NCI-H1417 (cell line): ENCODE data around the gene DEFB119.
"Not testable (repeated sequence)": the region's sequence is repeated elsewhere in the genome, so short reads cannot be mapped to it uniquely, and the experiment has no call there.

Experiments
- DNase-seq, 3 experiments: peaks; one replicate each; lab custom pipeline; 2025; lab: John Stamatoyannopoulos, UW

Gene DEFB119

GRCh38 chr20:31390490-31390889 is at the start of gene DEFB119:
TSS of gene DEFB119 (minus strand) at chr20:31390590. CDS start at chr20:31390483, 107 bp downstream.
- no peak for DNase-seq

- no peak for DNase-seq
Observed at GRCh38 chr20:31430568-31431115, 40.3 kb upstream of the DEFB119 start.

GRCh38 chr20:31427576-31427975 is 37.2 kb upstream of the DEFB119 start:
- DNase-seq: not testable (repeated sequence)

GRCh38 chr20:31426891-31427551 is 36.6 kb upstream of the DEFB119 start:
- not testable (repeated sequence) for DNase-seq

- no peak for DNase-seq
Observed at GRCh38 chr20:31425797-31426196, 35.4 kb upstream of the DEFB119 start.

- no peak for DNase-seq
Observed at GRCh38 chr20:31418307-31418706, 27.9 kb upstream of the DEFB119 start.

GRCh38 chr20:31415653-31416052 is 25.3 kb upstream of the DEFB119 start:
- no peak for DNase-seq

- DNase-seq: no peak
Observed at GRCh38 chr20:31414381-31414780, 24.0 kb upstream of the DEFB119 start.

GRCh38 chr20:31410011-31410410 is 19.6 kb upstream of the DEFB119 start:
- no peak for DNase-seq

- DNase-seq: no peak
Observed at GRCh38 chr20:31406115-31406514, 15.7 kb upstream of the DEFB119 start, which contains the start of gene DEFB121. TSS of gene DEFB121 (minus strand) at chr20:31406215. CDS start at chr20:31406152, 63 bp downstream.

GRCh38 chr20:31403886-31404285 is 13.5 kb upstream of the DEFB119 start:
- no peak for DNase-seq

GRCh38 chr20:31394900-31395299 is 4.5 kb upstream of the DEFB119 start:
- no peak for DNase-seq

- no peak for DNase-seq
Observed at GRCh38 chr20:31392836-31393235, 2.4 kb upstream of the DEFB119 start.

GRCh38 chr20:31374346-31374745 is 16.0 kb downstream of the DEFB119 start:
- no peak for DNase-seq

GRCh38 chr20:31368301-31368700 is 22.1 kb downstream of the DEFB119 start, which contains the start of gene DEFB118:
TSS of gene DEFB118 (plus strand) at chr20:31368601. CDS start at chr20:31368651, 50 bp downstream.
- DNase-seq: no peak

- DNase-seq: not testable (repeated sequence)
Observed at GRCh38 chr20:31364272-31364671, 26.1 kb downstream of the DEFB119 start.

- no peak for DNase-seq
Observed at GRCh38 chr20:31363295-31363694, 27.1 kb downstream of the DEFB119 start.

- no peak for DNase-seq
Observed at GRCh38 chr20:31355981-31356380, 34.4 kb downstream of the DEFB119 start.

- no peak for DNase-seq
Observed at GRCh38 chr20:31341470-31341869, 48.9 kb downstream of the DEFB119 start.

GRCh38 chr20:31330893-31331292 is 59.5 kb downstream of the DEFB119 start:
- DNase-seq: no peak
